HuH-7 (cell line): ENCODE measurements around the gene DIAPH1.

Experiments used
- DNase-seq: peaks from one replicate; pipeline ENCODE4 v3.0.0; 2011; ENCODE audit warnings: low spot score

DIAPH1 gene

DNA sequence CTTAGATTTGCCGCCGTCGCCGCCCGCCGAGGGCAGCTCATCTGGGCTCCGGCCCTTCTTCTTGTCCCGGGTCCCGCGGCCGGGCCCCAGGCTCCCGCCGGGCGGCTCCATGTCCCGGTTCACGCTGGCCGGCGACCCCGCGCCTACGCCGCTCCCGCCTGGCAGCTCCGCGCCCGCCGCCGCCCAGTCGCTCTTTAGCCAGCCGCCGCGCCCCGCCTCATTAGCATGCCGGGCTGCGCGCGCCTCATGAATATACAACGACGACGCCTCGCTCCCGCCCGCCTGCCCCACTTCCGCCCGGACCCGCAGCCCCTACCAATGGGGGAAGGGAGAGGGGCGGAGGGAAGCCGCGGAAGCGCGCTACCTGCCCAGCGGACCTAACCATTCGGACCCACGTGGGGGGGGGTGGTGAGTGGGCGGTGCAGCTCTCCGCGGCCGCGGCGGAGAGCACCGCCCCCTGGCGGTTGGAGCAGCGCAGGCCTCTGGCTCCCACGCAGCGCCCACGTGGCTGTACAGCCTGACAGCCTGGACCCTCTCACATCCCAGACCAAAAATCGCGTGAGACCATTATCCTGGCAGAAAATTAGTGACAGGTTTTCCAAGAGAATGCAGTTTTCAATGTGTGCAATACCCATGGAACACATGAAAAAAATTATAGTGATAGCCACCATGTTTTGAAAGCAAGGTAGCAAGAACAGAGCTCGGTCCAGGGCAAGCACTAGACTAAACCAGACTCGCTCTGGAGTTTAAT, at the start of gene DIAPH1:
Gene DIAPH1, minus strand, starts transcription at position 197 of the 751 bp plus-strand sequence. Its CDS starts 86 bp downstream, at position 111.
- DNase-seq: peak; percentile 85

DNA sequence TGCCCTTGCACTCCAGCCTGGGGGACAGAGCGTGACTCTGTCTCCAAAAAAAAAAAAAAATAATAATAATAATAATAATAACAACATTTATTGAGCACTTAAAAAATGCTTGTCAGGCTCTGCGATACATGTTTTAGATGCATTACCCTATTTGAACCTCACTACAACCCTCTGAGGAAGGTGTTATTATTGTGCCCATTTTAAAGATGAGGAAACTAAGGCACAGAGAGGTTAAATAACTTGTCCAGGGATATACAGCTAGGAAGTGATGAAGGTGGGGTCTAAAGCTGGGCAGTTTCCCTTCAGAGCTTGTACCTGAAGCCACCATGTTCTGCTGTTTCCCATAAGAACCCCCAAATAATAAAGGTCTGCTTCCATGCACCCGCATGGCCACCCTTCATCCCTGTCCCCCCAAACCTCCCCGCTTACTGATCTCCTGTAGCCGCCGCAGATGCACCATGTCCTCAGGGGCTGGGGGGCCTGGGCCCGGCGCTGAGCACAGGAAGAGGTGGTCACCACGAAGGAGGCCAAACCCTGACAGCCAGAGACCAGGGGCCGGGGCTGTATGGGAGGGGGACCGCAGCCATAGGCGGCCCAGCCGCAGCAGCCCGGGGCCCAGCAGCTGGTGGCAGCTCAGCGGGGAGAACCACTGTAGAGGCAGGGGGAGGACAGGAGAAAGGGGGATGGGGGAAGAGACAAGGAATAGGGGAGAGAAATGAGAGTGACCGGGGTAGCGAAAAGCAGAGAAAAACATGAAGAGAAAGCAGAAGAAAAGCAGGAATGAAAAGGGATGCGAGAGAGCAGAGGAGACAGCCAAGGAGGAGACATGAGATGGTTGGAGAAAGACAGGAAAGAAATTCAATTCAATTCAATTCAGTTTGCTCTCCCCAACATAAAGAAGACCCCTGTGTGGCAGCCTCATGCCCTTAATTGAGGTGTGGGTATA, 47.5 kb upstream of the DIAPH1 start:
- no peak for DNase-seq

DNA sequence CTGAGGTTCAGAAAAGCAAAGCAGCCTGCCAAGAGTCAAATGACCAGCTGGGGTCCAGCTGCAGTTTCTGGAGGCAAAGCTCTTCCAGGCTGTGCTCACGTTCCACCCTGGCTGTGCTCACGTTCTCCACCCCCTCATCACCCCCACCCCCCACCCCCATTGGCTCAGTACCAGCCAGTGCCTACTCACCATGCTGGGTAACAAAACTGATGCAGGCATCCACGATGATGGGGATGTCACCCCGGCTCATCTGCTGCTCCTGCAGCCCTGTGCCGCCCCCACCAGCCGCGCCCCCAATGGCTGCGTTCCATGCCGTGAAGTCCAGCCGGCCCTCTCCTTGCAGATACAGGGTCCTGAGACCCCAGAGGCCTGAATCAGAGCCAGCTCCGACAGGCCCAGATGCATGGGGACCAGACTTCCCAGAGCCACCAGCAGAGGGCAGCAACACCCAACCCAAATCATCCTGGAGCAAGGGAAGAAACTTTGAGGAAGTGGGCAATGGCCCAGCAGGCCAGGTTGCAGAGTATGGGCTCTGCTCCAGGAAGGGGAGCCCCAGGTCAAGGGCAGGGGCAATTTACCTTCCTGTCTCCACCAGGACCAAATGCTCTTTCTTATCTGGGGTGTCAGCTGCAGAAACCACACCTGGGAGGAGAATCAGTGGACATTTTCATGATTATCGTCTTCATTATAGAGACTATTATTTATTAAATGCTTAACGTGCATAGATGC, 46.1 kb upstream of the DIAPH1 start:
- peak; percentile 88 for DNase-seq

DNA sequence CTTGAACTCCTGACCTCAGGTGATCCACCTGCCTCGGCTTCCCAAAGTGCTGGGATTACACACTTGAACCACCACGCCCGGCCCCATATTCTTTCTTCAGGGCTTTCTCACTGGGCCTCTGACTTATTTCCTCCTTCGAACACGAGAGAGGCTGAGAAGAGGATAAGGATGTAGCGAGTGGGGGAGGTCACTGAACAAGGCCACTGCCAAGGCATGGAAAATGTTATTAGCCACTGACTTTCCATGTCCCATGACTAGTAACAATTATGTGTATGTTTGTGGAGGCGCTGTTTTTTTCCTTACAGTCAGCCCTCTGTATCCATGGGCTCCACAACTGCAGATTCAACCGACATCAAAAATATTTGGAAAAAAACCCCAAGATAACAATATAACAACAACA, 44.7 kb upstream of the DIAPH1 start:
- DNase-seq: no peak

DNA sequence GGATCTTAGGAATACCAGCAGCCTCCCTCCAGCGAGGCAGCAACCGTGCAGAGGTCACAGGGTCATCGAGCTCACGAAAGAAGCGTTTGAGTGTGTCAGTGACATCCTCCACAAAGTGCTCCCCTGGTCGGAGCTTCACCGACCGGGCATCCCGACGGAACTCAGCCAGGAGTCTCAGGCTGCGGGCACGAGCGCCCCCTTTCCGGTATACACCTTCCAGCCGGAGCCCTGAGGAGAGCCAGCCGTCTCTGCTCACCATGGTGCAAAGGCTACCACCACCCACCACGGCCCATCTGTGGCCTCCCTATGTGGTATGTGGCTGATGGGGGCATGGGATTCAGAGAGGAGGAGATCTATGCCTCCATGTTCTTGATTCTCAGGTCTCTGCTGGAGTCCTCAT, 43.2 kb upstream of the DIAPH1 start:
- no peak for DNase-seq

DNA sequence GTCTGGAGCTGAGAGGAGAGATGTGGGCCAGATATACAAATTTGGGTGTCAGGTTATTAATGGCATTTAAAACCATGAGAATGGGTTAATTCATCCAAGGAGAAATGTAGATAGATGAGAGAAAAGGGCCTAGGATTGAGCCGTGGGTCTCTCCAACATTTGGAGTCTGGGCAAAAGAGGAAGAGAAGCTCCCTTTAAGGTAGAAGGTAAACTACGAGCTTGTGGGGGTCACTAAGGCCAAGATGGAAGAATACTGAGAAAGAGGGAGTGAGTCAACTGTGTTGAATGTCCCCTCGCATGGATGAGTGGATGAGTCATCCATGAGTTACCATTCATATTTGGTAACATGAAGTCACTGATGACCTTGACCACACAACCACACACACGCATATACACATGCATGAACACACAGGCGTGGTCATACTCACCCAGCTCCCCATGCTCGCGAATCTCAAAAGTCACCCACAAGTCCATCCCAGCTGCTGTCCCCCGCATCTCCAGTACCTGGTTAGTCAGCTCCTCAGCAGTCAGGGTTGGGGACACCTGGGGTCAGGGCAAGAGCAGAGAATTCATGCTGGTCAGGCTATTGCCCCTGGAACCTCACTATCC, 39.2 kb upstream of the DIAPH1 start:
- no peak for DNase-seq

DNA sequence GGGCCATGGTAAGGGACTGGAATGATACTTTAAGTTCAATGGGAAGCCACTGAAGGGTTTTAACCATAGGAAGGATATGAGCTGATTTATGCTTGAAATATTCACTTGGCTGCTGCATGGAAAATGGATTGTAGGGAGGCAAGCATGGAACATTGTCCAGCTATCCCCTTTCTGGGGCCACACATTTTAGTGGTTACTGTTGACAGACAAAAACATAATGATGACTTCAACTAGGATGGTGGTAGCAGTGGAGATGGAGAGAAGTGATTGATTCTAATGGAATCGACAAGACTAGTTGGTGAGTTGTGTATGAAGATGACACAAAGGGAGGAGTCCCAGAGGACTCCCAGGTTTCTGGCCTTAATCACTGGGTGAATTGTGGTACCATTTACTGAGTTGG, 38.6 kb upstream of the DIAPH1 start:
- DNase-seq: no peak

DNA sequence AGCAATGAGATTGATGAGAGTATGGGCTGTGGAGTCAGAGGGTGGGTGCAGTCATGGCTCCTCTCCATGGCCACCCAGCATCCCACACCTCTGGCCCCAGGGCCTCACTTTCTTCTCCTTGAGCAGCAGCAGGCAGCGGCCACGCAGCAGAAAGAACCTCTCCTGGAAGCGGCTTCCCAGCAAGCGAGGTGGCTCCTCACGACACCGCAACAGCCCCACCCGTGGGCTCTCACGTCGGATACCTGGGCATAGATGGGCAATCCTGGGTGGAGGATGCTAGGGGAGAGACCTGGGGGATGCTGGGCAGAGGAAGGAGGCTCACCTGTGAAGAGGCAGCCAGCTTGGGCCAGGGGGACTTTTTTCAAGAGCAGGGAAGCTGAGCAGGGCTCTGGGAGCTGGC, 37.6 kb upstream of the DIAPH1 start:
- DNase-seq: no peak

DNA sequence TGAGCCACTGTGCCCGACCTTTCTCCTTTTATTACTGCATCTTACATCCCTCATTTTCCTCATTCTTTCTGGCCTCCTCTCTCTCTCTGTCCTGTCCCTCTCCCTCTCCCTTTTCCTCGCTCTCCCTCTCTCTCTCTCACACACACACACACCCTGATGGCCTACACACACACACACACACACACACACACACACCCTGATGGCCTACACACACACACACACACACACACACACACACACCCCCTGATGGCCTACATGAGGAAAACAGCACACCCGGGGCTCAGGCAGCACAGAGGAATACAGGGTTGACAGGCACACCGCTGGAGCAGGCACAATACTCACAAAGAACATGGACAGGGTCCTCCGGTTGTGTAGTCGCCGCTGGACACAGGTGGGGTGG, 36.2 kb upstream of the DIAPH1 start:
- no peak for DNase-seq

DNA sequence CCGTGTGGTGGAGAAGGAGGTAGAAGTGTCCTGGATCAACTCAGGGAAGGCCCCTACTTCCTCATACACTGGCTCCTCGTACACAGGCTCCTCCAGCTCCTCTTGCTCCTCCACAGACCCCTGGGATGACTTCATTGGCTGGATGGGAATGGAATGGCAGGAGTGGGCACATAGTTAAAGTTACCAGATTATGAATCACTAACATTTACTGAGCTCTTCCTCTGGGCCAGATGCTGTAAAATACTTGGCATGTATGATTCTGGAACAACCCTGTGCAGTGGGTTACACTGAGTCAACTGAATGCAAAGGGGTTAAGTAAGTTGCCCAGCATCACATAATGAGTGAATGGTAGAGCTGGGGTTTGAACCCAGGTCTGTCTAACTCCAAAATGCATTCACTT, 35.5 kb upstream of the DIAPH1 start:
- no peak for DNase-seq

DNA sequence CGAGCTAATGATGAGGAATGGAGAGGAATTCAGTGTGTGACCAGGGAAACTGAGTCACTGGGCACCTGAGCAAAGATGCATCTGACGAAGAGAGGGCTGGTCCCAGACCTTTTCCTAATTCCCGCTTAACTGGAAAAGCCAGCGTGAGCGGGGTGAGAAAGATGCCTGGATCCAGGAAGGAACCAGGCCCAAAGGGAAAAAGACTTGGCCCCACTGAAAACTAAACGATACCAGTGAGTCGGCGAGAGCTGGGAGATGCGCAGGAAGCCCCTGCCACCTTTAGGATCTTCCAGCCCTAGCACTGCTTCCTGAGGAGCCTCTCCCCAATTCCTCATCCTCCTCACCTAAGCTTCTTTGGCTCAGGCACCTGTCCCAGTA, 32.9 kb upstream of the DIAPH1 start:
- peak; percentile 25 for DNase-seq

DNA sequence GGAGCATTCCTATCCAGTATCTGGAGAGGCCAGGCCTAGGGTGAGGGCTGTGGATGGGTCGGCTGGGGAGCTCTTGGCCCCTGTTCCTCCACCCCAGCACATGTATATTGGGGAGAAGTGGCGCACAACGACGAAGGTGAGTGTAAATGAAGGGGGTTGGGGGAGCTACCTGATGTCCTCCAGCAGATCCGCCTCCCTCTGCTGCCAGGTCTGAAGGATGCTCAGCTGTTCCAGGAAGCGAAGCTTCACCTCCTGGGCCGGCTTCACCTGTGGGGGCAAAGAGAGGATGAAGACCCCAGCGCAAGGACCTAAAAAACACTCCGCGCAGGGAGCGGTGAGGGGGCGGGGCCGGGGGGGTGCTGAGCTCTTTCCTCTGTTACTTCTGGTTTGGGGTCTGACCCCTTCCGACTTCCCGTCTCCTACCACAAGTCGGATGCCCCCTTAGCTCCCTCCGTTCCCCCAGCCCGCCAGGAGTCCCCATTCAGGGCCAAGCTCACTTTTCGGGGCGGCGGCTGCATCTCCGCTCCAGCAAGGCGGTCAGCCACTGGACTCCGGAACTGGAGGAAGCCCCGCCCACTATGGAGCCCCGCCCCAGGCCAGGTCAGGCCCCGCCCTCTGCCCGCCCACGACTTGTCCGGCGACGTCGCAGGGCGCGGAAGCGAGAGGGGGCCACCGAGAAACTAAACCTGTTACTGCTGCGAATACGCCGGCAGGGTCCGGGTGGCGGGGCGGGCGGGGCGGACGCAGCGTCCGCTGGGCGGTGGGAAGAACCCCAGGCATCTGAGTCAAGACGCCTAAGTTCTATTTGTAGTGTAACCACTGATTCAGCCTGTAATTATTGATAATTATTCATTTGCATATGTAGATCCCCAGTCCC, 32.3 kb upstream of the DIAPH1 start, which contains the start of gene FCHSD1:
Gene FCHSD1, minus strand, starts transcription at position 568 of the 877 bp plus-strand sequence. Its CDS starts 50 bp downstream, at position 518.
- peak; percentile 93 for DNase-seq

DNA sequence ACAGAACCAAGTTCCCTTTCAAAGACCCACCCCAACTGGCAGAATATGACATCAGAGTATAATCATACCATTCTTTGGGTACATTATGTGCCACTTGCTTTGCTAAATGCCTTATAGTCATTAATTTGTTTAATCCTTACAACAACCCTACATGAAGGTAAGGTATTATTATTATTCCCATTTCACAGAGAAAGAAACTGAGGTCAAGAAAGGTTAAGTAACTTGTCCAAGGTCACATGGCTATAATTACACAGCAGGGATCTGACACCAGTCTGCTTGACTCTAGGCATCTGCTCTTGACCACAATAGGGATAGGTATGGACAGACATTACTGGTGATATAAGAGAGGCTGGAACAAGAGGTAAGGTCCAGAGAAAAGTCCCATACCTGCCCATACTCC, 31.2 kb upstream of the DIAPH1 start:
- DNase-seq: no peak

DNA sequence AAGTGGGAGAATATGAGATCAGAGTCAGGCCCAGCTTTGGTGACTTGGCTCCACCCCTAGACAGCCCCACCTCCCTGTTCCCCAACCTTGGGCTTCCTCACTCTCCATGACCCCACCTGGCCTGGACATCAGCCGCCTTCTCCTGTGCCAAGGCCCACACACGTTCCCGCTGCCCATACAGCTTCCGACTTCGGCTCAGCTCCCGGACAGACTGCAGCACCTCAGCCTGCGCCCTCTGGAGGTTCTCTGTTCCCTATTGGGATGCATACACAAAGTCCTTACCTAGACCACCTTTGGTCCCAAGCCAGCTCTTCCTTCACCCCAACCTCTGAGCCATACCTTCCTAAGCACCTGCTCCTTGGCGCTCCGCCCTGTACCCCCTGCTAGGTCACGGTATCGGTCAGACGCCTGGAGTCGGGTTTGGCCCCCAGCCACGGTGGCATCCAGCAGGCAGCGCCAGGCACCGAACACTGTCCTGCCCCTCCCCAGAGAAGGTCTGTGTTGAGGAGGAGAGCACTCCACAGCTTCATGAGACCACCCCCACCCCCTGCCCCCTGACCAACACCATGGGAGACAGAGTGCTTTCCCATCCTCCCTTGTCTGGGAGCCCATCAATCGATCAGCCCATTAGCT, 30.4 kb upstream of the DIAPH1 start:
- DNase-seq: no peak

DNA sequence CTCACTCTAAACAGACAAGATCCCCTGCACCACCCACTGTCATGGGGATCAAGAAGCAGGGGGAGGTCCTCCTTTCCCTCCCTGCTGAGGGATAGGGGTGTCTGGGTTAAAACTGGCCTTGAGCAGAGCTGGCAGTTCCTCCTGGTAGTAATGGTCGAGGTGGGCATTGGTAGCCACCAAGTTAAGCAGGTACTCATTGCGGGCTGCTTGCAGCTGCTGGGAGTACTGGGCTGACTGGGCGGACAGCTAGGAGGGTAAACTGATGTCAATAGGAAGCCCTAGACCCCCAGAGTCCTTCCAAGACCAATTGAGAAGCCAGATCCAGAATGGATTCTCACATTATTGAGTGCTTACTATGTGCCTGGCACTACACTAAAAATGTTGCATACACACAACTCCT, 29.1 kb upstream of the DIAPH1 start:
- DNase-seq: no peak

DNA sequence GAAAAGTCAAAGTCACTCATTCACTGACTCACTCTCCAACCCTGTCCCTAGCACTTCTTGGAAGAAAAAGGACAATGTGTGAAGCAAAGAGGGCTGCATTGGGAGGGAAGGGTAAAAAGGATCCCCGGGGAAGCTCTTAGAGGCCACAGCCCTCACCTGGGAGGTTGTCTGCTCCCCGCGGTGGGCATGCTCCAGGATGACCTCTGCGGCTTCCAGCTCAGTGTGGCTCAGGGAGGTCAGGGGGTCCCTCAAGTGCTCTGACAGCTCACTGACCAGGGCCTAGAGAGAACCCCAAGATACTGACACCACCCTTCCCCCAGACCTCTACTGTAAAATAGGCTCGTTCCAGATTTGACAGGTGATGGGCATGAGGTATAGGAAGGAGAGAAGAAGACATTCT, 28.4 kb upstream of the DIAPH1 start:
- no peak for DNase-seq

DNA sequence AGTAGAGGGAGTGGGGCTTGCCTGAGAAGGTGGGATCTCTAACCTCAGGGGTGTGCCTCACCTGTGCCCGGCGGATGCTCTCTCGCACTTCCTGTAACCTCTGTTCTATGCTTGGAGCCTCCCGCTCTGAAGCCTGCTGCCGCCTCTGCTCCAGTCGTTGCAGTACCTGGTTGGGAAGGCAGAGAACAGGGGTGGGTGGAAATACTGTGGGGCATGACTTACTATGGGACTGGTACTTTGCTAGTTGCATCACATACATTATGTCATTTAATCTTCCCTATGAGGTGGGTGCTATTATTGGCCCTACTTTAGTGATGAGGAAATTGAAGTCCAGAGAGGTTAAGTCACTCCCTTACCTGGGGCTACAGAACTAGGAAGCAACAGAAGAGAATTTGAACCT, 27.2 kb upstream of the DIAPH1 start:
- DNase-seq: no peak

DNA sequence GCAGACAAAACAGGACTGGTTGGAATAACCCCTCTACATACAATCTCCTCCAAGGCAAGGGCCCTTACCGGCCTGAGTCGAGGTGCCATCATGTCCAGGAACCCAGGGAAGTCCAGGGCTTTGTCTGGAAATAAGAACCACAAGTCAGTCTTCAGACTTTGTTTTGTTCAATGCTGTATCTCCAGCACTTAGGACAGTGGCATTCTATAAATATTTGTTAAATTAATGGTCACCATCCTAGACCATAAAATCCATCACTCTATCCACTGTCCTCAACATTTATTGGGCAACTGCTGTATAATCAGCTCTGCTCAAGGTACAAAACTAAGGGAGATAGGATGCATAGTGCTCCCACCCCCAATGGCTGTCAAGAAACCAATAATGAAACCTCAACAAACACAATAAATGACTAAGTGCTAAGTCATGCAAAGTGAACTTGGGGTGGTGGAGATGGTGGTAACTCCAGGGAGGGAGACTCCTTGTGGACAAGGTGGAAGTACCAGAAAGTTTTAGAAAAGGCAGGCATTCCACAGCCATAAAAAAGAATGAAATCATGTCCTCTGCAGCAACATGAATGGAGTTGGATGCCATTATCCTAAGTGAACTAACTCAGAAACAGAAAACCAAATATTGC, 23.0 kb upstream of the DIAPH1 start:
- peak; percentile 66 for DNase-seq

DNA sequence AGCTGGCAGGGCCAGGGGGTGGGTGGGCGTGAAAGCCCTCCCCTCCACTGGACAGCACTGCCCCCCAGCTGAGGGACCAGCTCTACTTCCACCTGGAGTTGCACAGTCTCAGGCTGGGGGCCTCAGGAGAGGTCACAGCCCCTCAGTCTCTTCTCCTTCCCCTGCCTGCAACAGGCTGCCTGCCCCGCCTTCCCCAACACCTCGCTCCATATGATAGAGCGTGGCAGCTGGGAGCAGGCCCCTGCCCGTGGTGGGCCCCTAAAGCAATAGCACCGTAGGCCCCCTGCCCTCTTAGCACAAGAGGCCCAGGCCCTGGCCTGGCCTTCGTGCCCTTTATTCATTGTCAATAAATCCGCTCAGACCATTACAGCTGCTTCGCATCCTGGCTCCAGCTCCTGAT, 21.9 kb upstream of the DIAPH1 start:
- DNase-seq: no peak

DNA sequence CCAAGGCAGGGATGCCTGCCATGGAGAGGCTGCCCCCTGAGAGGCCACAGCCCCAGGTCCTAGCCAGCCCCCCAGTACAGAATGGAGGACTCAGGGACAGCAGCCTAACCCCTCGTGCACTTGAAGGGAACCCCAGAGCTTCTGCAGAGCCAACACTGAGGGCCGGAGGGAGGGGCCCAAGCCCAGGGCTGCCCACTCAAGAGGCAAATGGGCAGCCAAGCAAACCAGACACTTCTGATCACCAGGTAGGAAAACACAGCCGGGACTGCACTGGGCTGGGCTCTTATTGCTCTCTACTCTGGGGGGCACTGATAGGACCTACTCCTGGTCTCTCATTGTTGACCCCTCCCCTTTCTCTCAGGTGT, 21.2 kb upstream of the DIAPH1 start:
- DNase-seq: no peak
